NCI-H526 treated with DMSO at 0.1 percent for 48 hours (cell line): ENCODE data around the gene RACK1.
"Not testable (repeated sequence)": the region's sequence is repeated elsewhere in the genome, so short reads cannot be mapped to it uniquely, and the experiment has no call there.

Experiments used
- DNase-seq: peaks from one replicate; lab custom pipeline; 2025; lab: John Stamatoyannopoulos, UW

Gene RACK1

GRCh38 chr5:181243564-181244343 is at the start of gene RACK1:
RACK1 (minus strand) TSS chr5:181243906; CDS start chr5:181243800, 106 bp downstream.
- no peak for DNase-seq

DNA sequence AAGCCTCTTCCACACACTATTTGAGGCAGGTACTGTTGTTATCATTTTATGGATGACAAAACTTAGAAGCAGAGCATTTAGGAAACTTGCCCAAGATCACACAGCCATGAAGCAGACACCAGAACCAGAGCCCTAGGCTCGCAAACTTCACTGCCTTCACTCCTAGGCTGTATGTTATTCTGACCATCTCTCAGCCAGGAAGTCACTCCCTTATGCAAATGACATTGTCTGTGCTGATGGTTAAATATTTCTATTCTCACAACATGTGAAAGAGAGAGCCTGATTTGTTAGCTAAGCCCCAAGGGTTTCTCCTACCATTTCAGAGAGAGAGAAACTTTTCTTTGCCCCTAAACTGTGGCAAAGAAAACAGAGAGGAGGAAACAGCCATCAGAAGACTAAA is 43.6 kb upstream of the RACK1 start:
- DNase-seq, result not testable (repeated sequence)

DNA sequence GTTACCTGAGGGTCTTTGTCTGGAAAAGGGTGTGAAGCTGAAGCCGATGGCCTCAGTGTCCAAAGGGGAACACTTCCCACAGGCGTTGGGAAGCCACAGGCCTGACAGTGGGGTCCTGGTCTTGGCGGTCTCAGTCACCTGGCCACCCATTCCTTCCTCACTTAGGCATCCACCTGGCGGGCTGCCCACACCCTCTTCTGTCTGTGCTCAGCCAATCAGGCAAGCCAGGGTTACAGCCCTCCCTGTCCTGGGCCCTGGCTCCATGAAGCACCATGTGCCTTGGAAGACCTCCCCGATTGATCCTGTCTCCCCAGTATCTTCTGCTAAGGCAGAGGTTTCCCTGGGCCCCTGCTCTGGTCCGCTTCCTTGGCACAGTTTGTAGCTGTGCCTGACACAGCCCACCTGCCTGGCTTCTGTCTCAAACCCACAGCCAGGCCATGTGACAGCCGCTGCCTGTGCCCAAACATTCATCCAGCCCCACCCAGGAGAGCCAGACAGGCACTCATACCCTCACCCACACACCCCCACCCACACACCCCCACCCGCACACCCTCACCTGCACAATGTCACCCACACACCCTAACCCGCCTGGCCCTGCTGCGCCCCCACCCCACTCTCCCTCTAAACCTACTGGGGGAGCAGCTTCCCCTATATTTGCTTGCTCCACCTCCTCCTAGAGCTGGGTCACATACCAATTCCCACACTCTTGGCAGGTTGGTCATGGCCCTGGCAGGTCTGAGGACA is 42.4 kb upstream of the RACK1 start:
- not testable (repeated sequence) for DNase-seq

GRCh38 chr5:181283841-181284755 is 40.4 kb upstream of the RACK1 start:
- not testable (repeated sequence) for DNase-seq

GRCh38 chr5:181283347-181283746 is 39.6 kb upstream of the RACK1 start:
- DNase-seq, result no peak

DNA sequence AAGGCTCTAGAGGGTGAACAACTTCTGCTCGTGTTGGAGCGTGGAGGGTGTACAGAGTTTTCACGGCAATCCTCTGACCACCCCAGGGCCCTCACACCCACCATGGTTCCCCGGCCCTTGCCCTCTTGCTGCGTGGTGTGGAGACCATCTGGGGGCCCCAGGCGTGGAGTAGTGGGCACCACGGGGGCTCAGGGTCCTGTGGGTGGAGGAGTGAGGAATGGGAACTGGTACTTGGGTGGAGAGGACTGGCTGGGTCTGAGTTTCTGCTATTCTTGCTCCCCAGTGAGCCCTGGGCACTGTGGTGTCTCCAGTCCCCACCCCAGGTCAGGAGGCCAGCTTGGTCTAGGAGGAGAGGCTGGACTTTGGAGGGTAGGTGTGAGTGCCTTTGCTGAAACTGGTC is 39.2 kb upstream of the RACK1 start:
- no peak for DNase-seq

DNA sequence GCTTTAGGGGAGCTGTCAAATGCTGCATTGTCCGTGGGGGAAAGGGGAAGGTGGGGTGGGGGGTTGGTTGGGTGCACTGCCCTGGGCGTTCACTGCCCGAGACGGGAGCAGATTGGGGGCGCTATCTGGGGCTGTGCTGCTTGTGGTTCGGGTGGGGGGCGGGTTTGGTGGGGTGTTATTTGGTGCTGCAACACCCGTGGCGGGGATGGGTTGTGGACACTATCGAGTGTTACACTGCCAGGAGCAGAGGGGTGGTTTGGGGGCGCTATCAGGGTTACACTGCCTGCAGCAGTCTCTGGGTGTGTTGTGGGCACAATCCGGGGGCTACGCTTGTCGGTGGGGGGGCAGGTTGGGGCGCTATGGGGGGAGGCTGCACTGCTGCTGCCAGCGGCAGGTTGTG is 38.7 kb upstream of the RACK1 start:
- DNase-seq, result not testable (repeated sequence)

GRCh38 chr5:181281984-181282316 is 38.2 kb upstream of the RACK1 start:
- DNase-seq, result no peak

DNA sequence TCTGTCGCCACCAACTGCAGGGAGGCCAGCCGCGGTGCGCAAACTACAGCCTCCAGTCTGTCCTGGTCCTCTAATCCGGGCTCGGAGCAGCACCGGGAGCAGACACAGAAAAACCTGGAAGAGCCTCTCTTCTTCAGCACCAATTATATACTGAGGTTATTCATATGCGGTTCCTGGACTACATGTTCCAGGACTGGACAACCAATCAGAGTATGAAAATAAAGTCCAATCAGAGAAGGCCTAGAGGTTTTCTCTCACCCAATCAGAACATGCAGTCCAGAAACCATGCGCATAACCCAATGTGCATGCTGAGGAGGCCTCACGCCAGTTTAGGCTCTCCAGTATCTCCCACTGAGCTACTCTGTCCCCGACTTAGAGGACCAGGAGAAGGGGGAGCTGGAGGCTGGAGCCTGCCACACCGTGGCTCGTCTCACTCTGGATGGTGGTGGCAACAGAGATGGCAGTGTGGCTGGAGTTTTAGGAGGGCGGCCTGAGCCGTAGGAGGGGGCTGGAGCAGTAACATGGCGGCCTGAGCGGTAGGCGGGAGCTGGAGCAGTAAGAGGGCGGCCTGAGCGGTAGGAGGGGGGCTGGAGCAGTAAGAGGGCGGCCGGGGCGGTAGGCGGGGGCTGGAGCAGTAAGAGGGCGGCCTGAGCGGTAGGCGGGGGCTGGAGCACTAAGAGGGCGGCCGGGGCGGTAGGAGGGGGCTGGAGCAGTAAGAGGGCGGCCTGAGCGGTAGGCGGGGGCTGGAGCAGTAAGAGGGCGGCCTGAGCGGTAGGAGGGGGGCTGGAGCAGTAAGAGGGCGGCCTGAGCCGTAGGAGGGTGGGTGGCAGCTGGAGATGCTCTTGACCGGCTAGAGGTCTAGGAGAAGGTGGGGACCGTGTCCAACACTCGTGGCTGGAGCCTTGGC is 37.6 kb upstream of the RACK1 start:
- no peak for DNase-seq

- DNase-seq, result no peak
Measured at GRCh38 chr5:181280251-181280762, 36.6 kb upstream of the RACK1 start.

DNA sequence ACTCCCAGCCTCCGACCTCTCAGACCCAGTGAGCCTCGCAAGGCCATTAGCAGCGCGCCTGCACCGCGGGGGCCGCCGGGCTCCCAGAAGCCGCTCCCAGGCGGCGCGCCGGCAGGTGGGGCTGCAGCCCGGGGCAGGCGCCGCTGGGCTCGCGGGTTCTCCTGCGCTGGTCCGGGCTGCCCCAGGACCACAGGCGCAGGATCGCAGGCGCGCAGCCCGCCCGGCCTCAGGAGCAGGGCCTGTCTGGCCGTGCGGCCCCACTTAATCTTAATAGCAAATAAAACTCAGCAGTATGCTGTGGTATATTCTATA is 29.7 kb upstream of the RACK1 start:
- not testable (repeated sequence) for DNase-seq

- DNase-seq, result no peak
Measured at GRCh38 chr5:181271081-181271480, 27.4 kb upstream of the RACK1 start.

DNA sequence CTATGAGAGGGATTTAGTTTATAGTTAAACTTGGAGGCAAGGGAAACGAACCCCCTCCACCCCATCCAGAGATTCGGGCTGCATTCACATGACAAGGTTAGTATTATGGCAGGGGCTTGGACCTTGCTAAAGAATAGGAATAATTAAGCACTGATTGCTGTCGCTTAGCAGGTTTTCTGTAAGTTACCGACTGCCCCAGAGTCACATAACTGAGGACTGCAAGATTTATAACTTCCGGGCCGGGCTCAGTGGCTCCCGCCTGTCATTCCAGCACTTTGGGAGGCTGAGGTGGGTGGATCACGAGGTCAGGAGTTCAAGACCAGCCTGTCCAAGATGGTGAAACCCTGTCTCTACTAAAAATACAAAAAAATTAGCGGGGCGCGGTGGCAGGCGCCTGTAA is 24.2 kb upstream of the RACK1 start:
- DNase-seq, result not testable (repeated sequence)

- DNase-seq, result not testable (repeated sequence)
Measured at GRCh38 chr5:181267291-181267904, 23.7 kb upstream of the RACK1 start.

- no peak for DNase-seq
Measured at GRCh38 chr5:181265092-181265671, 21.5 kb upstream of the RACK1 start.

DNA sequence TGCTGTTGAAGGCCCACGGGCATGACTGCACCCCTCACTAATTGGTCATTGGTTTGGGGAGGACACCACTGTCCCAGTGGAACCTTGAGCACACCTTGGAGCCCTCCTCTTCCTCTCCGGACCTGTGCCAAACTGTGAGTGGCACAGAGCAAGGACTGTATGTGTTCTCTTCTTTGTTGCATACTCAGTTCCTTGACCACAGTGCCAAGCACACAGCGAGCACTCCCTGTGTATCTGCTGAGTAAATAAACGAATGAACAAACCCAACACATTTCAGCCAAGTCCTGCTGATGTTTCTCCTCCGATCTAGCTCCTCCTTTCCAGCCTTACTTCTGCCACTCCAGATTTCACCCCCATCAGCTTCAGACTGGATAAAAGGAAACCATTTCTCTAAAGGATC is 19.9 kb upstream of the RACK1 start:
- DNase-seq, result no peak

- no peak for DNase-seq
Measured at GRCh38 chr5:181261320-181262049, 17.8 kb upstream of the RACK1 start.

DNA sequence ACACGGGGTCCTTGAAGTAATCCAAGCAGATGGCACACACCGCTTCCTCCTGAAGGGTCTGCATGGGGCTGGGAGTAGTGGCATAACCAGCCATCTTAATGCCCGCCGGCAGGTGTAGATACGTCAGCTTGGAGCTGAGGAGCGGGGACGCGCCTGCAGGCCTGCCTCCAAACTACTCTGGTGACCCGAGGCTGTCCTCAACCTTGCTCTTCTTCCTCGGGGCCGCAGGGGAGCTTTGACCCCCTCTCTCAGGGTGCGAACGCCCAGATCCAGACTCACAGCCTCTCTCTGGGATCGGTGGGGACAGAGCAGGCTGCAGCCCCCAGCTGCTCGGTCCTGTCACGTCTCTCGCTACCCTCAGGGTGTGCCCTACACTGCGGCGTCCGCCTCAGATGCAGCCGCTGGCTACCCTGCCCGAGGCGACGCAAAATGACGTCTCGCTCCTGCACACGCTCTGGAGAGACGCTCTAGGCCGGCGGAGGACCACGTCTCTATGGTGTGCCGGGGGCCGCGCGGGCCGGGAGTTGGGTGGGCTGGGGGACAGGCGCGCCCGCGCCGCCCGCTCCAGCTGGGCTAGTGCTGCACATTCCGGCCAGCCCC is 17.1 kb upstream of the RACK1 start, which contains the start of gene TRIM52:
TRIM52 (minus strand) TSS at position 424 of the 600 bp plus-strand sequence; CDS start at position 94, 330 bp downstream.
- DNase-seq, result no peak
